ENCODE results near the gene KAZN.

- TF ChIP-seq EZH2 (IDR thresholded peaks at IDR 0.05; ENCODE audit: borderline replicate concordance, low read length), result no peak
- no peak for TF ChIP-seq CTCF (IDR thresholded peaks at IDR 0.05; ENCODE audit: low read length)
Observed at GRCh38 chr1:14696761-14697160, 98.3 kb downstream of the KAZN start.
